ENCODE data around the gene FCAMR. TPM values are rescaled to one million over a fixed set of nuclear protein-coding genes. Genes with fewer than 3 reads are reported as not detected.

FCAMR gene
- total and polyA plus RNA-seq, 2 of the 4 experiments (the other 2 are of a cell fraction), result not detected

DNA sequence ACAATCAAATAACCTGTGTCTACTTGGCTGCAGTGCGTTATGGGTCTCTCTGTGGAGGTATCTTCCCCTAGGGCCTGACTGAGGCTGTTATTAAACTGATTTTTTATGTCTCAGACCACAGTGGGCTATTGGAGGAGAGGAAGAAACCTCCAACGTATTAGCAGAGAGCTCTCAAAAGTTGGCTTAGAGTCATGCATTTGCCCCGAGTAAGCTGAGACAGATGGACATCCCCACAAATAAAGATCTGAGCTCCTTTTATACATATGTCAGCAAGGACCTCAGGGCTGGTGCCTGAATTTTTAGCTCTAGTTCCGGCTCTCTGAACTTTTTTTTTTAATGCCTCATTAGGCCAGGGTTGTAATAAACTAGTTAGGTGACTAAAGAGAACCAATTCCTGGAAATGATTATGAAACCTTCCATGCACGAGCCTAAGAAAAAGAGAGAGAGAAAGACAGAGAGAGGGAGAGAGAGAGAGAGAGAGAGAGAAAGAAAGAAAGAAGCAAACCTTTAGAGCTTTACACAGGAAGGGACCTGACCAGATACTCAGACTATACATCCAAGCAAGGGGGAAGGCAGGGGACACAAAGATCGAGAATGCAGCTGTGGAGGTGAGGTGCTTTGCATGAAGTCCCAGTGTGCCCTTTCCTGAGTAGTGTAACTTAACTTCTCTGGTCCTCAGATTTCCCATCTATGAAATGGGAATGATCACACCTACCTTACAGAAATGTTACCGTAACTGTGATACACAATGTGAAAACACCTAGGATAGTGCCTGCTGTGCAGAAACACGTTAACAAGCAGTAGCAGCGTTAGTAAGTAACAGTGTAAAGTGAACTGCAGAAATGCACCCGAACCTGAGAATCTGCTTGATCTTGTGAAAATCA, 15.6 kb downstream of the FCAMR start (continued):
- TF ChIP-seq CHD1 (IDR thresholded peaks at IDR 0.05; ENCODE audit: low read depth, low read length) (no peak), MAFK (IDR thresholded peaks at IDR 0.05; ENCODE audit: low read depth, low read length) (no peak), SMC3 (IDR thresholded peaks at IDR 0.05; ENCODE audit: low read depth, low read length) (no peak), RAD21 (IDR thresholded peaks at IDR 0.05; ENCODE audit: low read length) (no peak)

DNA sequence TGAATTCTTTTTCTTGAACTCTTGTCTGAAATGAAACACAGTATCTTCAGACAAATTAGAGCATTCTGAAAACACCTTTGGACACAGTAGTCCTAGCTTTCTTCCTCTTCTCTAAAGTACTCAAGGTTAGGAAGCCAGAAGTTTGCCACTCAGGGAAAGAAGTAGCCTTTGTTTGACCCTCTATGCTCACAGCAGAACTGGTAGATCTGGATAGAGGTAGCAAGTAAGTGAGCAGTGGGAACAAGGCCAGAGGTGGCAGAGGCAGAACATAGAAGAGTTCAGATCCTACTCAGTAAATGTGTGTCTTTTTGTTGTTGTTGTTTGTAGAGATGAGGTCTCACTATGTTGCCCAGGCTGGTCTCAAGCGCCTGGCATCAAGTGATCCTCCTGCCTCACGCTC, 16.6 kb downstream of the FCAMR start:
- 100% methylated on average over 1 of the region's 2 CpGs; no CpG with 5 or more reads in 1 of the 2 experiments for WGBS, 2 experiments (ENCODE audit: extremely low coverage in 2 of 2, insufficient read length in 1 of 2)
- Histone ChIP-seq H3K18ac (ENCODE audit: low read depth, low read length) (no peak overlapping the region), H3K9me1 (ENCODE audit: insufficient read depth, low read length) (no peaks in the 10 kb centered on the region), H3K4me1 (ENCODE audit: control insufficient read depth, insufficient read depth, low read length) (no peaks in the 10 kb centered on the region), H3K27me3 (ENCODE audit: control insufficient read depth, insufficient read depth, low read length) (peaks cover 57% of the 10 kb centered on the region), H2BK20ac (ENCODE audit: low read depth, low read length) (no peak overlapping the region), H2BK120ac (ENCODE audit: low read depth, low read length) (no peak overlapping the region), H2AFZ (replicated peaks; ENCODE audit: low read length, poor library complexity) (no peak overlapping the region), H4K8ac (ENCODE audit: low read depth in 2 of 2, low read length in 2 of 2) (no peak overlapping the region), H2BK5ac (ENCODE audit: low read depth, low read length, poor library complexity, severe bottlenecking) (no peak overlapping the region), H3K9ac (ENCODE audit: low read depth, low read length) (no peak overlapping the region), H2BK15ac (ENCODE audit: low read depth, low read length) (no peak overlapping the region), H2AK5ac (ENCODE audit: low read depth, low read length) (no peak overlapping the region), H3K4me2 (ENCODE audit: low read depth, low read length) (no peak overlapping the region), H4K20me1 (ENCODE audit: insufficient read depth, low read length) (no peaks in the 10 kb centered on the region), H3K56ac (ENCODE audit: extremely low read depth, insufficient read depth, low read length) (no peak overlapping the region), H3K79me1 (ENCODE audit: low read depth in 1 of 2, low read length in 2 of 2) (no peaks in the 10 kb centered on the region), H3K4ac (ENCODE audit: low read depth, low read length) (no peak overlapping the region), H4K5ac (ENCODE audit: low read depth, low read length) (no peak overlapping the region), H3K27ac (ENCODE audit: insufficient read depth, low read length) (no peak overlapping the region), H4K91ac (ENCODE audit: insufficient read depth, low read depth, low read length) (no peak overlapping the region), H3K4me3 (ENCODE audit: insufficient read depth, low read depth, low read length) (no peak overlapping the region), H3K9me3 (ENCODE audit: control insufficient read depth, insufficient read depth, low read length) (peaks cover 3% of the 10 kb centered on the region), H3K36me3 (ENCODE audit: control insufficient read depth, insufficient read depth, low read length) (no peaks in the 10 kb centered on the region), H3K14ac (replicated peaks; ENCODE audit: low read depth, low read length) (no peak overlapping the region), H3K23ac (ENCODE audit: low read depth, low read length) (no peak overlapping the region), H2AK9ac (replicated peaks; ENCODE audit: low read depth, low read length, poor library complexity) (no peak overlapping the region)
- POLR2A ChIA-PET (ENCODE audit: unreplicated experiment), result no interaction called here
- dilution Hi-C loops (cut with HindIII; ENCODE audit: low sequenced_read_pairs, unreplicated experiment), result no loop called here
- in situ Hi-C loops (cut with MboI; ENCODE audit: low sequenced_read_pairs), result no loop called here
- intact Hi-C loops (cut with micrococcal nuclease), result no loop called here
- ATAC-seq (ENCODE audit: low read depth) (no peak), DNase-seq (no peak)
- BruUV-seq (replicated peaks), result no TSS peak
- no peak for TF ChIP-seq MAZ (IDR thresholded peaks at IDR 0.05; ENCODE audit: borderline replicate concordance, low read depth, low read length)
- TF ChIP-seq RCOR1 (IDR thresholded peaks at IDR 0.05; ENCODE audit: insufficient replicate concordance, low read length), result no peak
- no peak for TF ChIP-seq ELK1 (IDR thresholded peaks at IDR 0.05; ENCODE audit: borderline replicate concordance, low read depth, low read length)
- no peak for TF ChIP-seq CEBPB (IDR thresholded peaks at IDR 0.05; ENCODE audit: low read depth, low read length)
- no peak for TF ChIP-seq SMC3 (IDR thresholded peaks at IDR 0.05; ENCODE audit: low read depth, low read length)
- TF ChIP-seq RAD21 (IDR thresholded peaks at IDR 0.05; ENCODE audit: low read length), result no peak
- no peak for TF ChIP-seq BHLHE40 (IDR thresholded peaks at IDR 0.05; ENCODE audit: low read depth, low read length)
- no peak for TF ChIP-seq POLR2A (IDR thresholded peaks at IDR 0.05; ENCODE audit: low read depth, low read length)
- no peak for TF ChIP-seq CHD1 (IDR thresholded peaks at IDR 0.05; ENCODE audit: low read depth, low read length)
- no peak for TF ChIP-seq RFX5 (IDR thresholded peaks at IDR 0.05; ENCODE audit: low read depth, low read length)
- no peak for TF ChIP-seq NFE2L2 (IDR thresholded peaks at IDR 0.05; ENCODE audit: low read depth, low read length)
- CTCF ChIA-PET, result no interaction called here

Measured in IMR-90 (cell line).